Omental fat pad (tissue), 4 donors: ENCODE data around the gene AIP. TPM values are rescaled to one million over a fixed set of nuclear protein-coding genes. Genes with fewer than 3 reads are reported as not detected.

Experiments used
- ATAC-seq: fragments of 150-250 bp; one replicate; pipeline ENCODE4 v1.9.1; 2016; ENCODE audit warnings: mild to moderate bottlenecking, moderate library complexity; ENCODE audit not compliant: low FRiP score
- DNase-seq: peaks from one replicate; pipeline ENCODE4 v3.0.0-alpha.2; 2019; ENCODE audit warnings: low spot score
- small RNA-seq: library from RNA; depleted of rRNA; stranded (forward); fragments of <200 nt; gene quantifications from one replicate; pipeline ENCODE3, GENCODE V24; 2016
- total RNA-seq, 4 donors: library from RNA; depleted of rRNA; stranded (reverse); fragments of >200 nt; gene quantifications; one replicate each; pipeline ENCODE4 v1.1.0, GENCODE V29; 2016
- TF ChIP-seq, protein P1 (sequence below), 3 donors: fragments of 450-650 bp; IDR thresholded peaks; one replicate each; pipeline ENCODE4 v1.5.1; 2016 to 2017; ENCODE audit warnings: antibody characterized with exemption in 3 of 3, mild to moderate bottlenecking in 3 of 3, moderate library complexity in 2 of 3

AIP gene
- total RNA-seq, 4 donors from 2014 or later, result 51.2 to 67.5 (median 62.1) TPM

DNA sequence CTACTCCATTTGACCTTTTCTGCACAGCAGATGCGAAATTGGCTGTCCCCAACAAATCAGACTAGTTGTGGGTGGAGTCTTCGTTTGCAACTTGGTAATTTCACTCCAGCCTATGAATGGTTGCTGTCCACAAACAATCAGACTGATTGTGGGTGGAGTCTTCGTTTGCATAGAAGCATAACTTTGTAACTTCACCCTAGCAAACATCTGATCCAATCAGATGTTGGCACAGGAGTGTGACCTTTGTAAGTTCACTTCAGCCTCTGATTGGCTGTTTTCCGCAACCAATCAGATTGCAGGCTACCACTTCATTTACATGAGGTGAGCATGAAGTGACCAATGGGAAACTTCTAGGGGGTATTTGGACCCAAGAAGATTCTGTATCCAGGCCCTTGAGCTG lies 56.7 kb downstream of the AIP start:
- DNase-seq, result no peak
- ATAC-seq, result no peak
- TF ChIP-seq, protein P1, sequence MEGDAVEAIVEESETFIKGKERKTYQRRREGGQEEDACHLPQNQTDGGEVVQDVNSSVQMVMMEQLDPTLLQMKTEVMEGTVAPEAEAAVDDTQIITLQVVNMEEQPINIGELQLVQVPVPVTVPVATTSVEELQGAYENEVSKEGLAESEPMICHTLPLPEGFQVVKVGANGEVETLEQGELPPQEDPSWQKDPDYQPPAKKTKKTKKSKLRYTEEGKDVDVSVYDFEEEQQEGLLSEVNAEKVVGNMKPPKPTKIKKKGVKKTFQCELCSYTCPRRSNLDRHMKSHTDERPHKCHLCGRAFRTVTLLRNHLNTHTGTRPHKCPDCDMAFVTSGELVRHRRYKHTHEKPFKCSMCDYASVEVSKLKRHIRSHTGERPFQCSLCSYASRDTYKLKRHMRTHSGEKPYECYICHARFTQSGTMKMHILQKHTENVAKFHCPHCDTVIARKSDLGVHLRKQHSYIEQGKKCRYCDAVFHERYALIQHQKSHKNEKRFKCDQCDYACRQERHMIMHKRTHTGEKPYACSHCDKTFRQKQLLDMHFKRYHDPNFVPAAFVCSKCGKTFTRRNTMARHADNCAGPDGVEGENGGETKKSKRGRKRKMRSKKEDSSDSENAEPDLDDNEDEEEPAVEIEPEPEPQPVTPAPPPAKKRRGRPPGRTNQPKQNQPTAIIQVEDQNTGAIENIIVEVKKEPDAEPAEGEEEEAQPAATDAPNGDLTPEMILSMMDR (IDR thresholded peaks at IDR 0.05), result no peak

Small RNA genes within 50 kb of the gene (small RNA-seq; reads per million reads assigned to genes)
- gene MIR6752, result not detected

Other genes starting within 250 kb of the AIP start
- gene GRK2, start 216.6 kb upstream of the AIP start, total RNA-seq, result 100 to 1,000 TPM in 1 of 4 donors, 10 to 100 TPM in 3; 42.6 to 106 (median 50.7) TPM
- 10 to 100 TPM; 18.6 to 78.2 (median 28.6) TPM for gene ANKRD13D, start 193.7 kb upstream of the AIP start, total RNA-seq
- 10 to 100 TPM; 22.6 to 44.6 (median 28.3) TPM for gene SSH3, start 179.5 kb upstream of the AIP start, total RNA-seq
- gene POLD4, start 129.5 kb upstream of the AIP start, total RNA-seq, result 100 to 1,000 TPM in 1 of 4 donors, 10 to 100 TPM in 3; 67.5 to 141 (median 81.9) TPM
- gene CLCF1, start 109.4 kb upstream of the AIP start, total RNA-seq, result 10 to 100 TPM in 3 of 4 donors, 1 to 10 TPM in 1; 4.1 to 51.4 (median 25.1) TPM
- gene RAD9A, start 91.0 kb upstream of the AIP start, total RNA-seq, result 10 to 100 TPM in 2 of 4 donors, 1 to 10 TPM in 2; 5.5 to 18.0 (median 10.4) TPM
- 100 to 1,000 TPM in 2 of 4 donors, 10 to 100 TPM in 2; 91.9 to 110 (median 97.6) TPM for gene PPP1CA, start 81.2 kb upstream of the AIP start, total RNA-seq
- 1 to 10 TPM; 1.6 to 7.1 (median 3.4) TPM for gene TBC1D10C, start 78.9 kb upstream of the AIP start, total RNA-seq
- 10 to 100 TPM in 1 of 4 donors, 1 to 10 TPM in 2, under 1 TPM in 1; 0.47 to 42.6 (median 7.5) TPM for gene CARNS1, start 67.3 kb upstream of the AIP start, total RNA-seq
- gene RPS6KB2, start 54.5 kb upstream of the AIP start, total RNA-seq, result 10 to 100 TPM; 27.4 to 45.0 (median 30.7) TPM
- 1 to 10 TPM; 5.5 to 6.7 (median 6.3) TPM for gene PTPRCAP, start 45.3 kb upstream of the AIP start, total RNA-seq
- 10 to 100 TPM; 55.9 to 70.9 (median 63.9) TPM for gene CORO1B, start 39.5 kb upstream of the AIP start, total RNA-seq
- gene GPR152, start 30.3 kb upstream of the AIP start, total RNA-seq, result not detected
- gene CABP4, start 27.7 kb upstream of the AIP start, total RNA-seq, result 1 to 10 TPM in 3 of 4 donors, under 1 TPM in 1; 0.65 to 4.6 (median 3.0) TPM
- gene TMEM134, start 13.8 kb upstream of the AIP start, total RNA-seq, result 10 to 100 TPM; 33.6 to 56.6 (median 44.0) TPM
- 10 to 100 TPM; 15.0 to 58.2 (median 26.6) TPM for gene PITPNM1, start 22.3 kb downstream of the AIP start, total RNA-seq
- 10 to 100 TPM; 23.5 to 50.5 (median 34.7) TPM for gene CDK2AP2, start 25.1 kb downstream of the AIP start, total RNA-seq
- gene CABP2, start 40.4 kb downstream of the AIP start, total RNA-seq, result not detected
- 100 to 1,000 TPM; 435 to 948 (median 670) TPM for gene GSTP1, start 100.8 kb downstream of the AIP start, total RNA-seq
- gene NDUFV1, start 123.9 kb downstream of the AIP start, total RNA-seq, result 100 to 1,000 TPM; 143 to 233 (median 165) TPM
- 10 to 100 TPM in 2 of 4 donors, 1 to 10 TPM in 2; 5.5 to 15.4 (median 9.7) TPM for gene NUDT8, start 146.9 kb downstream of the AIP start, total RNA-seq
- not detected for gene TBX10, start 156.7 kb downstream of the AIP start, total RNA-seq
- gene ACY3, start 167.7 kb downstream of the AIP start, total RNA-seq, result not detected
- gene ALDH3B2, start 191.6 kb downstream of the AIP start, total RNA-seq, result not detected